Activated CD4-positive, alpha-beta T cell treated with anti-CD3 and anti-CD28 coated beads for 36 hours (primary cell): ENCODE measurements around the gene THADA. TPM values are rescaled to one million over a fixed set of nuclear protein-coding genes. Genes with fewer than 3 reads are reported as not detected.
"Not testable (repeated sequence)": the region's sequence is repeated elsewhere in the genome, so short reads cannot be mapped to it uniquely, and the experiment has no call there.

Experiments used
- ATAC-seq: fragments of 200-7000 bp; cut with Tn5 transposase; one replicate; pipeline ENCODE4 v1.10.0; 2021; ENCODE audit warnings: mild to moderate bottlenecking, moderate library complexity
- CTCF ChIA-PET: fragments of 350-600 bp; sonication (Branson Sonifier 250); formaldehyde crosslinking; loops from one replicate; lab custom pipeline; 2021; ENCODE audit warnings: antibody characterized with exemption; lab: Charles Lee
- POLR2A ChIA-PET: fragments of 350-600 bp; sonication (Branson Sonifier 250); formaldehyde crosslinking; loops from one replicate; lab custom pipeline; 2021; ENCODE audit warnings: antibody characterized with exemption, inconsistent platforms; lab: Charles Lee
- DNase-seq: peaks from one replicate; pipeline ENCODE4 v3.0.0-alpha.2; 2020
- H3K27ac Mint-ChIP-seq: one replicate; pipeline ENCODE4 v1.8.0; 2021; ENCODE audit warnings: mixed read lengths
- H3K27me3 Mint-ChIP-seq: one replicate; pipeline ENCODE4 v1.8.0; 2021; ENCODE audit warnings: mixed read lengths
- H3K36me3 Mint-ChIP-seq: one replicate; pipeline ENCODE4 v1.8.0; 2021; ENCODE audit warnings: low read depth, mixed read lengths
- H3K4me1 Mint-ChIP-seq: one replicate; pipeline ENCODE4 v1.8.0; 2021; ENCODE audit warnings: mixed read lengths
- H3K4me3 Mint-ChIP-seq: one replicate; pipeline ENCODE4 v1.8.0; 2021; ENCODE audit warnings: mild to moderate bottlenecking, moderate library complexity, mixed read lengths
- H3K9me3 Mint-ChIP-seq: one replicate; pipeline ENCODE4 v1.8.0; 2021; ENCODE audit warnings: low read depth, mixed read lengths
- intact Hi-C, 2 experiments: fragments of 100-400 bp; cut with DNase I in 1 of 2; cut with micrococcal nuclease in 1 of 2; formaldehyde crosslinking; loops; one replicate each; pipeline versions ENCODE4 v1.14.2 to v1.15.1; 2022 to 2024; cut with DNase I, micrococcal nuclease
- total RNA-seq, 2 experiments: library from RNA; stranded (reverse); gene quantifications; one replicate each; pipeline ENCODE4 v1.2.3, GENCODE V29; 2021

Gene THADA
- total RNA-seq, 2 experiments from 2014 or later: 32.5 to 36.6 TPM

DNA sequence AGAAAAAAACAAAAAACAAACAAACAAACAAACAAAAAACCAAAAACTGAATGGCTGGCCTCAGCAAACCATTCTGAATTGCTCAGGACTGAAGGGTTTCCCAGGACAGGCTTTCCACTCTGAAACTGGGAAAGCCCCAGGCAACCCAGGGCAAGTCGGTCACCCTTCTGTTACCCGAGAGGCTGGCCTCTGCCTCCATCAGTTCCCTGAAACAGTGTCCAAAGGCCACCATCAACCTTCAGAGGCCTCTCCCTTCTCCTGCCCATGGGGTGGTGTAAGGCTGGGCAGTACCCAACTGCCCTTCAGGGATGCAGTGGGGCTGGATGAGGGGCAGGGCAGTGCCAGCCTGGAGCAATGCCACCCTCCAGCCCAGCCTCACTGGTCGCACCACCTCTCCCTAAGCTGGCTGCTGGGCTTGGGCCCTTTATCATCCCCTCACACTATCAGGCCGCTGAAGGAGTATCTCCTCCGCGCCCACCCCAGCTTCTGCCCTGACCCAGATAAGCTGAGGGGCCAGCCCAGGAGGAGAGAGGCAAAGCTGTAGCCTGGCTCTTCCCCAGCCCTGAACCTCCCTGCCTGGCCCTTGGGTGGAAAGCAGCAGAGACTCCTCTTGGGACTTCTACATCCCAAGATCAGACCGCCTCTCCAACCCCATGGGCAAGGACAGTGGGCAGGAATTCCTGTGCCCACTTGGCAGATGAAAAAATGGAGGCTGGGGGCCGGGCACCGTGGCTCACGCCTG lies 405.4 kb downstream of the THADA start:
- Mint-ChIP-seq H3K36me3 (no peaks in the 10 kb centered on the region), H3K4me1 (peaks cover 66% of the 10 kb centered on the region), H3K4me3 (no peak overlapping the region), H3K27ac (no peak overlapping the region), H3K9me3 (no peaks in the 10 kb centered on the region), H3K27me3 (no peaks in the 10 kb centered on the region)
- CTCF ChIA-PET: interaction anchor here (5.5 to 6.6 kb wide), 2 partner anchors 11 to 19 kb away, joined by 30 to 62 read pairs; no protein-coding TSS in a partner anchor
- no peak for DNase-seq
- intact Hi-C loops: no loop called here
- ATAC-seq: no peak
- POLR2A ChIA-PET: no interaction called here

DNA sequence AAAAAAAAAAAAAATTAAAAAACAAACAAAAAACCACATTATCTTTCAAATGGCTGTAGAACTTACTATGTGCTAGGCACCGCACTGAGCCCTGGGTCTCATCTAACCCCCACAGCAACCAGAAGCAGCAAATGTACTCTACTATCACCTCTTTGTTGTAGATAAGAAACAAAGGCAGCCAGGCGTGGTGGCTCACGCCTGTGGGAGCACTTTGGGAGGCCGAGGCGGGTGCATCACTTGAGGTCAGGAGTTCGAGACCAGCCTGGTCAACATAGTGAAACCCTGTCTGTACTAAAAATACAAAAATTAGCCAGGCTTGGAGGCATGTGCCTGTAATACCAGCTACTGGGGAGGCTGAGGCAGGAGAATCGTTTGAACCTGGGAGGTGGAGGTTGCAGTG lies 406.0 kb downstream of the THADA start:
- H3K4me3 Mint-ChIP-seq, H3K36me3 Mint-ChIP-seq, ATAC-seq, H3K27me3 Mint-ChIP-seq, intact Hi-C loops, DNase-seq, H3K9me3 Mint-ChIP-seq, H3K27ac Mint-ChIP-seq, POLR2A ChIA-PET: not testable (repeated sequence)
- peaks cover 69% of the 10 kb centered on the region for H3K4me1 Mint-ChIP-seq
- CTCF ChIA-PET: interaction anchor here (5.5 kb wide), 1 partner anchor 10 kb away, joined by 30 read pairs; no protein-coding TSS in a partner anchor

- Mint-ChIP-seq H3K9me3 (no peaks in the 10 kb centered on the region), H3K36me3 (no peaks in the 10 kb centered on the region), H3K4me3 (no peak overlapping the region), H3K27me3 (no peaks in the 10 kb centered on the region), H3K27ac (no peak overlapping the region), H3K4me1 (peaks cover 69% of the 10 kb centered on the region)
- ChIA-PET POLR2A (interaction anchor here (0.7 kb wide), 1 partner anchor 1035 kb away, joined by 5 read pairs; no protein-coding TSS in a partner anchor), CTCF (interaction anchor here (0.7 to 1.2 kb wide), 6 partner anchors 9 to 94 kb away, joined by 3 to 4 read pairs (median 3); no protein-coding TSS in a partner anchor)
- intact Hi-C loops: no loop called here
- ATAC-seq (no peak), DNase-seq (no peak)
These were observed 407.1 kb downstream of the THADA start for GRCh38 chr2:43188561-43189386.

GRCh38 chr2:43186679-43187374 lies 409.0 kb downstream of the THADA start:
- H3K4me3 Mint-ChIP-seq: no peak overlapping the region
- no peak overlapping the region for H3K27ac Mint-ChIP-seq
- ChIA-PET CTCF (no interaction called here), POLR2A (no interaction called here)
- no peaks in the 10 kb centered on the region for H3K9me3 Mint-ChIP-seq
- DNase-seq (no peak), ATAC-seq (no peak)
- intact Hi-C loops: no loop called here
- no peaks in the 10 kb centered on the region for H3K36me3 Mint-ChIP-seq
- H3K27me3 Mint-ChIP-seq: no peaks in the 10 kb centered on the region
- H3K4me1 Mint-ChIP-seq: peaks cover 53% of the 10 kb centered on the region

- peaks cover 52% of the 10 kb centered on the region for H3K4me1 Mint-ChIP-seq
- H3K27me3 Mint-ChIP-seq: no peaks in the 10 kb centered on the region
- H3K27ac Mint-ChIP-seq: peak overlapping the region; percentile 93
- no peaks in the 10 kb centered on the region for H3K9me3 Mint-ChIP-seq
- ChIA-PET CTCF (interaction anchor here (0.7 to 1.0 kb wide), 2 partner anchors 8 to 36 kb away, joined by 3 read pairs; no protein-coding TSS in a partner anchor), POLR2A (interaction anchor here (0.7 kb wide), 1 partner anchor 55 kb away, joined by 3 read pairs; no protein-coding TSS in a partner anchor)
- no peak for DNase-seq
- no peak overlapping the region for H3K4me3 Mint-ChIP-seq
- no peaks in the 10 kb centered on the region for H3K36me3 Mint-ChIP-seq
- intact Hi-C loops: no loop called here
- ATAC-seq: no peak
These were observed 409.5 kb downstream of the THADA start for GRCh38 chr2:43186321-43186678.

GRCh38 chr2:43185146-43185545 lies 410.7 kb downstream of the THADA start:
- H3K27me3 Mint-ChIP-seq: no peaks in the 10 kb centered on the region
- ATAC-seq (peak; percentile 28), DNase-seq (no peak)
- H3K27ac Mint-ChIP-seq: peak overlapping the region; percentile 93
- CTCF ChIA-PET: interaction anchor here (1.0 kb wide), 1 partner anchor 10 kb away, joined by 3 read pairs; no protein-coding TSS in a partner anchor
- intact Hi-C loops: no loop called here
- POLR2A ChIA-PET: interaction anchor here (1.0 kb wide), 1 partner anchor 11 kb away, joined by 3 read pairs; no protein-coding TSS in a partner anchor
- H3K9me3 Mint-ChIP-seq: no peaks in the 10 kb centered on the region
- H3K4me3 Mint-ChIP-seq: no peak overlapping the region
- H3K4me1 Mint-ChIP-seq: peaks cover 60% of the 10 kb centered on the region
- no peaks in the 10 kb centered on the region for H3K36me3 Mint-ChIP-seq

GRCh38 chr2:43184339-43184895 lies 411.4 kb downstream of the THADA start:
- intact Hi-C loops: loop anchor here (1.0 kb wide), 1 partner anchor 10 kb away; no protein-coding TSS in a partner anchor
- no peaks in the 10 kb centered on the region for H3K27me3 Mint-ChIP-seq
- H3K4me1 Mint-ChIP-seq: peaks cover 61% of the 10 kb centered on the region
- ChIA-PET POLR2A (interaction anchor here (1.0 kb wide), 1 partner anchor 10 kb away, joined by 3 read pairs; no protein-coding TSS in a partner anchor), CTCF (no interaction called here)
- no peak overlapping the region for H3K4me3 Mint-ChIP-seq
- no peaks in the 10 kb centered on the region for H3K36me3 Mint-ChIP-seq
- DNase-seq (peak; percentile 80), ATAC-seq (peak; percentile 98)
- no peaks in the 10 kb centered on the region for H3K9me3 Mint-ChIP-seq
- H3K27ac Mint-ChIP-seq: peak overlapping the region; percentile 93

DNA sequence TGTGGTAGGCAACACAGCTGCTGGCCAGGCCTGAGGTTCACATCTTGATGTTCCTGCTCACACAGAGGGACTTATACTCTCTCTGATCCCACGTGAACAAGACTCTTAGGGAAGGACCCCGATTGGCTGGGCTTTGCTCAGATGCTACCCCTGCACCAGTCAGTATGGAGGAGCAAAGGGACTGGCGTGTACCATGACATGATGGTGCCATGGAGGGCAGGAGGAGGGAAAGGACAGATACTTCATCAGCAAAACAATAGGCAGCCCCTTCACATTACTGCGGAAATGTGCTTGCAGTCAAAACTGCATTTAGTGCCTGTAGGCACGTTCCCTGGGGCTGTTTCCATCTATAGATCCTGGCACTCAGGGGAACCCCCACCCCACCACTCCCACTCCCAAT lies 412.1 kb downstream of the THADA start:
- H3K27ac Mint-ChIP-seq: peak overlapping the region; percentile 33
- no peaks in the 10 kb centered on the region for H3K9me3 Mint-ChIP-seq
- POLR2A ChIA-PET: no interaction called here
- H3K4me1 Mint-ChIP-seq: peaks cover 65% of the 10 kb centered on the region
- intact Hi-C loops: loop anchor here (1.0 kb wide), 1 partner anchor 9 kb away; no protein-coding TSS in a partner anchor
- no peak for DNase-seq
- H3K27me3 Mint-ChIP-seq: no peaks in the 10 kb centered on the region
- CTCF ChIA-PET: no interaction called here
- no peaks in the 10 kb centered on the region for H3K36me3 Mint-ChIP-seq
- no peak for ATAC-seq
- no peak overlapping the region for H3K4me3 Mint-ChIP-seq

DNA sequence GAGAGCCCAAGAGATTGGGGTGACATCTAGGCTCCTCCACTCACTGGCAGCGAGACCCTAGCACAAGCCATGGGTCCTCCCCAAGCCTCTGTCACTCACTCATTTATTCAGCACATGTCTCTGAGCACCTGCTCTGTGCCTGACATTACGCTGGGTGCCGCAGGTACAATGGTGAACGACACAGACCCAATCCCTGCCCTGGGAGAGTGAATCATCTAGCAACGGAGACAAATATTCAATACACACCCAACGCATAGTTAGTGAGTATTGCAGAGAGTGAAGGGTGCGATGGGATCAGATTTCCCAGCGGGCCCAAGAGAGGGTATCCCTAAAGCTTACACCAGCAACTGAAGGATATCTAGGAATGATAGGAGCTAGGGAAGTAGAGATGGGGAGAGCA lies 414.9 kb downstream of the THADA start:
- intact Hi-C loops: no loop called here
- Mint-ChIP-seq H3K9me3 (peaks cover under 1% of the 10 kb centered on the region), H3K4me1 (peaks cover 69% of the 10 kb centered on the region), H3K27ac (no peak overlapping the region), H3K36me3 (no peaks in the 10 kb centered on the region), H3K4me3 (no peak overlapping the region), H3K27me3 (no peaks in the 10 kb centered on the region)
- POLR2A ChIA-PET: no interaction called here
- DNase-seq: no peak
- no peak for ATAC-seq
- CTCF ChIA-PET: interaction anchor here (1.0 to 3.3 kb wide), 6 partner anchors 8 to 48 kb away, joined by 3 to 30 read pairs (median 4); no protein-coding TSS in a partner anchor
